Activated CD4-positive, alpha-beta T cell treated with anti-CD3 and anti-CD28 coated beads, Interleukin-2, amount 50 U/mL, for 48 hours (primary cell): ENCODE measurements around the gene OTOP3.

ENCODE experiments used
- DNase-seq, 2 experiments: peaks; one replicate each; pipeline ENCODE4 v3.0.0-alpha.2; 2020

The OTOP3 gene

DNA sequence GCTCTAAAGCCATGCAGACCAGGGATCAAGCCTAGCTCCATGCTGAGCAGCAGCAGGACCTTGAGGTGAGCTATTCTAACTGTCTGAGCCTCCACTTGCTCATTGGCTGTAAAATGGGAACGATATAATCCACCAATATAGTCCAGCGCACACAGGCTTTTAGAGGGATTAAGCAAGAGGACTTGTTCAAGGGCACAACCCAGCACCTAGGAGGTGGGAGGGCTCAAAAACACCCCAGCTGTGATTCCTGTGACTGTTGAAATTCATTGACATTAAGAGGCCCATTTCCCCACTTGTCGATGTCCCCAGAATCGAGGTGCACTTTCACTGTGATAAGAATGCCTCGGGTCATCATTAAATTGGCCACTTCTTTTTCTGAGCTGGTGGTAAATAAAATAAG lies 16.8 kb upstream of the OTOP3 start:
- DNase-seq = no peak

DNA sequence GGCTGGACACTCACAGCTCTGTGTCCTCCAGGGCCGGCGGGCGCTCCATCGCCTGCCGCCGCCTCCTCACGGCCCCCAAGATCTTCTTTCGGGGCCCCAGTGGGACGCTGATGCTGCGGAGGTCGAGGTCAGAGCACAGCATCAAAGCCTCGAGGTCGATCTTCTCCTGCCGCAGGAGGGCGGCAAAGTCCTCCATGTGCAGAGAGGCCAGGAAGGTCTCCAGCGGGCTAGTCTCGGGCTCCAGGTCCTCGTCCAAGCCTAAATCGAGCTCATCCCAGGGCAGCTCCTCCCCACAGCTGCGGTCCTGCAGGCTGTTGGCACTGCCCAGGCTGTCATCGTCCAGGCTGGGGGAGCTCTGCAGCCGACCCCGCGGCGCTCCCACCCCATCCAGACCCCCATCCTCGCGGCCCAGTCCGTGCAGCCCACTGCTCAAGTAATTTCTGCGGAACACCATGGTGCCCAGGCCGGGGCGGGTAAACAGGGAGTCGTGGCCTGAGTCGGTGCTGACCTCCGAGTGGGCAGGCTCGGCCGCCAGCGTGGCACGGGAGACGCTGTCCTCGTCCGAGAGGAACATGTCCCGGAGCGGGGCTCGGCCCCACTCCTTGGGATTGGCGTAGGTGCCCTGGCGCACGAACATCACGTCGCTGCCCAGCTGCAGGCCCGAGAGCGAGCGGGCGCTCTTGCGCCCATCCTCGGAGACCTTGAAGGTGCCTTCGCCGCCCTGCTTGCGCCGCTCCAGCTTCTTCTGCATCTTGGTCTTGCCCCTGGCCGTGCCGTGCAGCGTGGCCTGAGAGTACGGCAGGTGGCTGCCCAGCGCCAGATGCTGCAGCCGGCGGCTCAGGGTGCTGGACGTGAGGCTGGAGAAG lies 16.0 kb upstream of the OTOP3 start:
- peak in 1 of 2 experiments; percentile 28 for DNase-seq

DNA sequence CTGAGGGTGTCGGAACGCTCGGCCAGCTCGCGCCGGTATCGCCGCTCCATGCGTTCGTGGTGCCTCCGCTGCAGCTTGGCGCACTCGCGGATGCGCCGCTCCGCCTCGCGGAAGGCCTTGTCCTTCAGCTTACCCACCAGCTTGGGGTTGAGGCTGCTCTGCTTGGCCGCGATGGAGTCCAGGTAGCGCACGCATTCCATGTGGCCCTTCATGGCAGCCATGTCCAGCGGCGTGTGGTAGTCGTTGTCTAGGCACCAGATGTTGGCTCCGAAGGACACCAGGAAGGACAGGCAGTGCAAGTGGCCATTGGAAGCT lies 15.4 kb upstream of the OTOP3 start:
- DNase-seq = no peak

DNA sequence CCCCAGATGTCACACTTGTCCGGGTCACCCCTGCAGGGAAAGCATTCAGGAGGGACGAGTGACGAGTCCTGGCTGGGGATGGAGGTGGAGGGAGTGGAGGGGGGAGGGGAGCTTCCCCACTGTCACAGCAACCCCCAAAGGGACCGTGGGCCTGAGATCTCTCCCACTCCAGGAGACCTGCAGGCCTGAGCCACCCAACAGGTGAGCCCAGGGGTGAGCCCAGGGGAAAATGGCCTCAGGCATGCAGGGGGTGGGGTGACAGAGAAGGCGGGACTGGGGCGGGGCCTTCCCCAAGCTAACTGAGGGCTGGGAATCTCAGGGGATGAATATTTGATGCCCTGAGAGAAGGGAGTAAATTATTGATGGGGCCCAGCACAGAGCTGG lies 15.1 kb upstream of the OTOP3 start:
- no peak for DNase-seq

DNA sequence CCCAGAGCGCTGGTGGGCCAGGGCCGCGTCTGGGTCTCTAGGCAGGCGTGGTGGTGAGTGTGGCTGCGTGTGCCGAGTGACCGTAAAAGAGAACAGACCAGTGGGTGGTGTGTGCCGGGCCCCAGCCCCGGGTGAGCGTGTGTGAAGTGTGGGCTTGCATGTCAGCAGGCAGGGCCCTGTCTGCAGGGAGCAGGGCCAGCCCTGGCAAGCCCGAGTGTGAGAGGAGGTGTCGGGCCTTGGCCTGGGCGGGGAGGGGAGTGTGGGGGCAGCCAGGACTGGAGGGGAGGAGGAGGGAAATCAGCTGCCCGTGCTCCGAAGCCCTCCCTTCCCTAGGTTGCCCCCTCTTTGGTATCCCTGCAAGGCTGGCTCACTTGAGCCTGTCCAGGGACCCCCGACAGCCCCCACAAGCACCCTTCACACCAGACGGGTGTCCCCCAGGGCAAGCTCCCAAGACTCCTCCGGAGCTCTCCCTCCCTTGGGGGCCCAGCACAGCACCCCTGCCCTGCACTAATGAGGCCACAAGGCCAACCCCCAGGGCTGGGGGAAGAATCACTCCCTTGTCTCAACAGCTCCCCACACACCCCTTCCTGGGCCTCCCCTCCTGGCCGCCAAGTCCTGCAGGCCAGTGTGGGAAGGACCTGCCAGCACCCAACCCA lies 14.5 kb upstream of the OTOP3 start:
- DNase-seq = no peak

DNA sequence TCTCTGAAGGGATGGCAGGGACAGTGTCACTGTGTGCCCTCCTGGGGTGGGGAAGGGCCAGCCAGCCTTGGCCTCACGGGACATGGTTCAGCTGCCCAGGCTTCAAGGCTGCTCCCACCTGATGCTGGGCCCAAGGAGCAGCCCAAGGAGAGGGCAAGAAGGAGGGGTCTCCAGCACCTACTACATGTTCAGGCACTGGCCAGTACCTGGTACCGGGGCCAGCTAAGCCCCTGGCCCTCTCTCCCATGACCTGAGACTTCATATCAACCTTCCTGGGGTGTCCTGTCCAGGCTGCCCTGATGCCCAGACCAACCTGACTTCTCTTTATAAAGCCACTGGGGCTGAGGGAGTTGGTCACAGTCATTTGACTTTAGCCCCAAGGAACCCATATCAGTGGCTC lies 13.9 kb upstream of the OTOP3 start:
- DNase-seq = no peak

DNA sequence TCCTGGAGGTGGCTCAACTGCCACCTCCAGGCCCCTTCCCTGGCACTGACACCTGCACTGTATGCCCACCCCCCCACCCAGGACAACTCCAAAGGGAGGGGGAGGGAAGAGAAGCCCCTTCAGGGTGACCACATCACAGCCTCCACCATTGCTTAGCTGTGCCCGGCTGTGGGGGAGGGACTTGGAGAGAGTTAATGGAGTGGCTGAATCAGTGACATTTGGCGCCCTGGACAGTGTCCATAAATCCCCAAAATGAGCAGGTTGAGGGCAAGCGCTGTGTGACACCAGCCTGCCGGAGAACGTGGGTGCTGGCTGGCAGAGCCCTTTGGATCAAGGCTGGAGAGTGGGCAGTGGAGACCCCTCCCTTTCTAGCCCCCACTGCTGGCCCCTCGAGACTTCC lies 13.5 kb upstream of the OTOP3 start:
- DNase-seq = no peak

DNA sequence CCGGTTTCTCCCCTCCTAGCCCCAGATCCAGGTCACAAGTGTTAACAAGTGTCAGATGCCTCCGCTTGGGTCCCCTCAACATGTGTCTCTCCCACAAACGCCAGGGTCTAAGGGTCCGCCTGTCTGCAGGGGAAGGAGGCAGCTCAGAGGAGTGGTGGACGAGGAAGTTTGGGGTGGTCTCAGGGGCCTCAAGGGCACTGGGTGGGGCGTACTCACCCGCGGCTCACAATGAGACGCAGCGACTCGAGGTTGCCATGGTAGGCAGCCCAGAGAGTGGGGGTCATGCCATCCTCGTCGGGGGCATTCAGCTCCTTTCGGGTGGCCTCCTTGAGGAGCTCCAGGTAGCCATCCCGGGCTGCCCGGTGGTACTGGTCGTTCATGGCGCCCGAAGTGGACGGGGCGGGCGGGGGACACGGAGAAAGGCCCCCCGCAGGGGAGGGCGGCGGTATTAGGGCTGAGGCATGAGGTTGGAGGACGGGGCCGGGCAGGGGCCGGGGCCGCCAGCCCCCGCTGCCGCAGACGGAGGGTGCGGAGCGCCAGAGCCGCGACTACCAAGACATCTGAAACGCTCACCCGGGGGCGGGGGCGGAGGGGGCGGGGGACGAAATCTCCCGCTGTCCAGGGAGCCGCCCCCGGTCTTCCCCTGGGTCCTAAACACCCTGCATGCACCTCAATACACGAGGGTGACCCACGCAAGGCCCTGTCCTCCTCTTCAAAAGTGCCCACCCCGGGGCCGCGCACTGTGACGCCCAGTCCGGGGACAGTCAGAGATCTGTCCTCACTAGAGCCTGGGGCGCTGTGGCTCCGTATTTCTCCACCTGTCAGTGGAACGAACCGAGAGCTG lies 12.8 kb upstream of the OTOP3 start, which contains the start of gene USH1G:
Gene USH1G (minus strand): TSS at position 562 of the 844 bp plus-strand sequence. CDS start 182 bp downstream, at position 380.
- DNase-seq = no peak

DNA sequence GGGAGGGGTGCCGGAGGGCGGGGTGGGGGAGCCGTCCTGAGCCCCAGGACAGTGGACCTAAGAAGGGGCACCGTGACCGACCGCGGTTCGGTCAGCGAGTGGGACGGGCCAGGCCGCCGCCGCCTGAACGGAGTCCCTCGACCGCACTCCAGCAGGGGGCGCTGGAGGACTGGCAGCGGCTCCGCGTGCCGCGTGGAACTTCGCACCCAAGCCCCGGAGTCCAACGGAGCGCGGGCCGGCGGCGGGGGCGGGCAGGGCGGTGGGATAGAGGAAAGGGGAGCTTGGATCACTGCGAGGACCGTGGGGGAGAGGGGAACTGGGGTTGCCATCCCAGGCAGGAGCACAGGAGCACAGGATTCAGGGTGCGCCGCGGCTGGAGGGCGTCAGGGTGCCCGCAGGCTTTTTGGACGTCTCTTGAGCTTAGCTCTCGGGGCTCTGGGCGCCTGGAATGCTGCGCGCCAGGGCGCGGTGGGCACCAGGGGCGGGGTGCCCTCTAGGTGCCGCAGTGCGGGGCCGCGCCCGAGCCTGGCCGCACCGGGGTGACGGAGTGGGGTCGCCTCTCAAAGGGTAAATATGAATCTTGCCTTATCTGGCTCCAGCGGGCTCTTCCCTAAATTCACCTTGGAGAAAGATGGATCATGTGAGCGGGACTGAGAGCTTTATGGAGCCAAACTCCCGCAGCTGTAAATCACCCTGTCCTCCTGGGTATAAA lies 12.0 kb upstream of the OTOP3 start:
- peak; percentile 79 to 81 for DNase-seq

DNA sequence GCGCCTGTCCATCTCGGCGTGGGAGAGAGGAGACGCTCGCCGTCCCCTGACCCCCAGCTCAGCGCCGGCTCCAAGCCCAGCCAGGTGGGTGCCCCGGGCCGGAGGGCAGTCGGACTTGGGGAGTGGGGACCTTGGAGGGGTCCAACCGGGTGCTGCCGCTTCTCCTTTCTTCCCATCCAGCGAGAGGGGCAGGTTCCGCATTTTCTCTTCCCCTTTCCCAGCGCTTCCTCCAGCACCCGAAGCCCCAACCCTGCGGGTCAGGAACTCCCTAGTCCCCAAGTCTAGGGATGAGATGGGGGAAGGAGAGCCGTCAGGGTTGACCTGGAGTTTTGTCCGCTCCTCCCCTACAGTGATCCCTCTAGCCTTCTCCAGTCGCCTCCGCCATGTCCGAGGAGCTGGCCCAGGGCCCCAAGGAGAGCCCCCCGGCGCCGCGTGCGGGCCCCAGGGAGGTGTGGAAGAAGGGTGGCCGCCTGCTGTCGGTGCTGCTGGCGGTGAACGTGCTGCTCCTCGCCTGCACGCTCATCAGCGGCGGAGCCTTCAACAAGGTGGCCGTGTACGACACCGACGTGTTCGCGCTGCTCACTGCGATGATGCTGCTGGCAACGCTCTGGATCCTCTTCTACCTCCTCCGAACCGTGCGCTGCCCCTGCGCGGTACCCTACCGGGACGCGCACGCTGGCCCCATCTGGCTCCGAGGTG lies 11.3 kb upstream of the OTOP3 start, which contains the start of gene OTOP2:
Gene OTOP2 (plus strand): TSS at position 24 of the 699 bp plus-strand sequence. CDS start 360 bp downstream, at position 384.
- no peak for DNase-seq

DNA sequence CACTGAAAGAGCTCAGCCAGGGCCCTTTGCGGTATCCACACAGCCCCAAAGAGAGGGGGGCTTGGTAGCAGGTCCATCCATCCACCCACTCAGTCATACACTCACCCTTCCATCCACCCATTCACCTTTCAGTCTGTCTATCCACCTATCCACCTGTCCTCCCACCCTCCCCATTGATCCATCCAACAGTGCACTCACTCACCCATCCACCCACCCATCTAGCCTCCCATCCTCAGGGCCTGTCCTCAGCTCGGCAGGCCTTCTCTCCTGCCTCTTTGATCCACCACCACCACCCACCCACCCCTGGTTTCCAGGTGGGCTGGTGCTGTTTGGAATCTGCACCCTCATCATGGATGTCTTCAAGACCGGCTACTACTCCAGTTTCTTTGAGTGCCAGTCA lies 10.5 kb upstream of the OTOP3 start:
- DNase-seq = no peak

DNA sequence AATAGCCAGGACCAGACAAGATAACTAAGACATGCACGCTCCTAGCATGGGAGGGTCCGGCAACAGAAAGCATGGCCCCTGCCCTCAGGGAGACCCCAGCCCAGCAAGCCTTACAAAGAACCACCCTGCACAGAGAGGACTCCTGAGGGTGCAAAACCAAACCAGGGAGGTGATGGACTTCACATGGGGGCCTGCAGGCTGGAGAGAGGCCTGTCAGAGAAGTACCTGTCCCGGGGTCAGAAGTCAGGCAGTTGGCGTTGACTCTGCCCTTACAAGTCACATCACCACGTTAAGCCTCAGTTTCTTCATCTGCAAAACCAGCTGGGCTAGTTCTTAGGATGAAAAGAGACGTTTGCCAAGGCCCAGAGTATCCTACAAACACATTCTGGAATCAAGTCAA lies 6.9 kb upstream of the OTOP3 start:
- no peak for DNase-seq

DNA sequence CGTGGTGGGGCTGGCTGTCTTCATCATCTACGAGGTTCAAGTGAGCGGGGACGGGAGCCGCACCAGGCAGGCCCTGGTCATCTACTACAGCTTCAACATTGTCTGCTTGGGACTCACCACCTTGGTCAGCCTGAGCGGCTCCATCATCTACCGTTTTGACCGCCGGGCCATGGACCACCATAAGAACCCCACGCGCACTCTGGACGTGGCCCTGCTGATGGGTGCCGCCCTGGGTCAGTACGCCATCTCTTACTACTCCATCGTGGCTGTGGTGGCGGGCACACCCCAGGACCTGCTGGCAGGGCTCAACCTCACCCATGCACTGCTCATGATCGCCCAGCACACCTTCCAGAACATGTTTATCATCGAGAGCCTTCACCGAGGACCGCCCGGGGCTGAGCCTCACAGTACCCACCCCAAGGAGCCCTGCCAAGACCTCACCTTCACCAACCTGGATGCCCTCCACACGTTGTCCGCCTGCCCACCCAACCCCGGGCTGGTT lies 5.1 kb upstream of the OTOP3 start:
- DNase-seq = no peak

DNA sequence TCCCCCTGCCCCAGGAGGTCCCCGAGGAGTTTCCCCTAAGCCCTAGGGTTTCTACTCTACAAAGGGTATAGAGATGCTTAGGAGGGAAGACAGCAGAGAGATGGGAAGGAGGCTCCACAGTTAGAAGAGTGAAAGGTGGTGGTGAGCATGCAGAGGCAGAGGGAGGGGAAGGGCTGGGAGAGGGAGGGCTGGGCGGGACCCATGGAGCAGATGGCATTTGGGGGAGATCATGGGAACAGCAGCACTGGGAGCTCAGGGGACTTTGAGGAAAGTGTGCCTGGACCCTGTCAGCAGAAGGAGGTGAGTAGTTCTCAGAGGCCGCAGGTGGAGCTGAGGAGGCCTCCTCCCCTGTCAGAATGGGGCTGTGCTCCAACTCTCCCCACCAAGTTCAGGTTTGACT lies 650 bp upstream of the OTOP3 start:
- no peak for DNase-seq

DNA sequence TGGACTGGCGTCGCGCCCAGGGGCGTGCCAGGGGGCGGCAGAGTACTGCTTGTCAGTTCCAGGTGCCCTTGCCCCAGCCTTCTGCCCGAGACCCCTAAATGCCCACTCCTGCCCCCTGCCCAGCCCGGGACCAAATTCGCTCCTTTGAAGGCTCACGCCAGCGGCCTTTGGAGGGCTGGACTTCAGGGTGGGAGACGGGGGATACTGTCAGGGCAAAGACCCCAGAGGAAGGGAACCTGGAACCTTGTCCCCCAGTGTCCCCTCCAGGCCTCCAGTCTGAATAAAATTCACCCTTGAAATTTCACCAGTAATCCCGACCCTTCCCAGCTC lies 737 bp downstream of the OTOP3 start:
- DNase-seq = no peak

DNA sequence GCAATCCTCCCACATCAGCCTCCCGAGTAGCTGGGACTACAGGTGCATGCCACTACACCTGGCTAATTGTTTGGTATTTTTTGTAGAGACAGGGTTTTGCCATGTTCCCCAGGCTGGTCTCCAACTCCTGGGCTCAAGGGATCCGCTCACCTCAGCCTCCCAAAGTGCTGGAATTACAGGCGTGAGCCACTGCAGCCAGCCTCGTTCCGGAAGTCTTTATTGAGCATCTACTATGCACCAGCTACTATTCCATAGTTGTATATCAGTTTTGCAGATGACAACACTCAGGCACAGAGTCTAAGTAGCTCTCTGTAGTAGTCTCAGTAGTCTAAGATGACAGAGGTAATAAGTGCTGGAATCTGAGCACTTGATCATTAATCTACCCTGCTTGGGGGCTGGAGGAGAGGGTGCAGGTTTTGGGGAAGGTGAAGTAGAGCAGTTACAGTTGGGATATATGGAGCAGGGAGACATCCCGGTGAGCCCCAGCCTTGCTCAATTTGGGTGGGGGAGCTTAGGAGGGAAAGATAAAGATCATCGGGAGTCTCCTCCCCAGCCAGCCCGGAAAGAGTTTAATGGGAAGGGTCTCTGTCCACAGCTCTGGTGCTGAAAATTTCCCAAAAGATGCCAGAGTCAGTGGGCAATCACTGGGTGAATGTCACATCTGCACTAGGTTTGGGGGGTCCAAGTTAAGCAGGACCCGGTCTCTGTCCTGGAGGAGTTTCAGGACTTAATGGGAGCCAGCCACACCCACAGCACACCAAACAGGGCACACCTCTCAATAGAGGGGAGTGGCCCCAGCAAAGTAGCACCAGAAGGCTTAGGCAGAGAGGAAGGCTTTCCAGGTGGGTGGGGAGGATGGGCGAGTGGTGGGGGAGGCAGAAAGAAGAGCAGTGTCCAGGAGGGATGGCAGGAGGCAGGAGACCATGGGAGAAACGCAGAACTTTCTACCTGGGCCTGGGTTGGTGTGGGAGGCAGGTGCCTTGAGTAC lies 1.7 kb downstream of the OTOP3 start:
- no peak for DNase-seq

DNA sequence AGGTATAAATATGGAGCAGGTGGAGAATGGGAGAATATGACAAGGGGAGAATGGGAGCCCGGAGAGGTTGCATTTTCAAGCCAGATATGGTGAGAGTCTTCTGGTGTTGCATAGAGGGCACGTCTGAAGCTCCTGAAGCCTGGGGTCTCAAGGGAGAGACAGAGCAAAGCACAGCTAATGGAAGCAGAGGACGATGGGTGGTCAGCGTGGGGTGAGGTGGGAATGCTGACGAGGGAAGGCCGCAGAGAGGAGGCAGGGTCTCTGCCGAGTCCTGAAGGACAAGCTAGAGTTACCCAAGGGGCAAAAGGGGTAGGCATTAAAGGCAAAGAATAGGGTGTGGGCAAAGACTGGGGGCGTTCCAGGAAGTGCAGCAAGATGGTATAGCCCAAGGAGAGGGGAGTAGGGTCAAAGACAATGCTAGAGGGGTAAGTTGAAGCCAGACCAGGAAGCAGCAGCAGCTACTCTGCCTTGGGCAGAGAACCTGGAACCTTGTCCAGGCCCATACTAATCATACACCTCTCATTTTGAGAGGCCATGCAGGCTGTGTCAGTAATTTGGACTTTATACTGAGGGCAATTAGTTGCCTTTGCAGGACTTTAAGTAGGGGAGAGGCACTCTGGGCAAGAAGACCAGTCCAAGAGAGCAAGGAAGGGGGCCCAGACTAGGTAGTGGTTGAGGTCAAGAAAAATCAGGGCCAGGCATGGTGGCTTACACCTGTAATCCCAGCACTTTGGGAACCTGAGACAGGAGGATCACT lies 2.7 kb downstream of the OTOP3 start:
- DNase-seq = no peak

DNA sequence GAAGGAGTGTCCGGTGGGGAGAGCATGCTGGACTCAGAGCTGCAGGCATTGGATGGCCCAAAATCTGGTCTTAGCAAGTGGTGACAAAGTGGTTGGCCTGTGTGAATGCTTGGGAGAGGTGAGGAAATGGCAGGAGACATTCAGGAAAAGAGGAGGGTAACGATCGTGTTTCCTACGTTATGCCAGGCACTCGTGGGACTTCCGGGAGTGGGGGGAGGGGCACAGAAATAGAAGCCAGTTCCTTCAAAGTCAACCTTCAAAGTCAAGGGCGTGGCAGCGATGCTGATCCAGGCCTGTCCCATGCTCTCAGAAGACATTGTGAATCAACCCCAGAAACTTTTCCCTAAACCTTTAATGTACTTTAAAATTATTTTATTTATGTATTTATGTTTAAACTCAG lies 3.8 kb downstream of the OTOP3 start:
- no peak for DNase-seq

DNA sequence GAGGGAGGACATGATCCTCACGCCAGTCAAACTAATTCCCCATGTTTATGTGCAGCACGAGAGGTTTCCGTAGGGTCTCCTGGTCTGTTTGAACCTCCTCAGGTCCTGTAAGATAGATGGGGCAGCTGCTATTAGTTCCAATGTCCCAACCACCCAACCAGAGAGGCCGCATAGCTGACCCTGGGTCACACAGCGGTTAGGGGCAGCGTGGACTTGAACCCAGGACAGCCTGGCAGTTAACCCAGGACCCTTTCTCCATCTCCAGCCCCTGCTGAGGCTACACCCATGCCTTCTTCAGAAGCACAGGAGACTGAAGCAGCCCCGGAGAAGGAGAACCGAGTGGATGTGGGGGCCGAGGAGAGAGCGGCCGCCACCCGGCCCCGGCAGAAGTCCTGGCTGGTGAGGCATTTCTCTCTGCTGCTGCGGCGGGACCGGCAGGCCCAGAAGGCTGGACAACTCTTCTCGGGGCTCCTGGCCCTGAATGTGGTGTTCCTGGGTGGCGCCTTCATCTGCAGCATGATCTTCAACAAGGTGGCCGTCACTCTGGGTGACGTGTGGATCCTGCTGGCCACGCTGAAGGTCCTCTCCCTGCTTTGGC lies 5.5 kb downstream of the OTOP3 start:
- no peak for DNase-seq
